Stimulated activated CD4-positive, alpha-beta T cell treated with anti-CD3 and anti-CD28 coated beads, Interleukin-4, amount 100 ng/mL, for 48 hours (primary cell): Measurements from ENCODE around the gene STK24.
"Not testable (repeated sequence)": the region's sequence is repeated elsewhere in the genome, so short reads cannot be mapped to it uniquely, and the experiment has no call there.

Experiments
- DNase-seq, 2 donors: peaks; one replicate each; pipeline ENCODE4 v3.0.0-alpha.2; 2020; ENCODE audit warnings: low read depth in 2 of 2

STK24 gene

DNA sequence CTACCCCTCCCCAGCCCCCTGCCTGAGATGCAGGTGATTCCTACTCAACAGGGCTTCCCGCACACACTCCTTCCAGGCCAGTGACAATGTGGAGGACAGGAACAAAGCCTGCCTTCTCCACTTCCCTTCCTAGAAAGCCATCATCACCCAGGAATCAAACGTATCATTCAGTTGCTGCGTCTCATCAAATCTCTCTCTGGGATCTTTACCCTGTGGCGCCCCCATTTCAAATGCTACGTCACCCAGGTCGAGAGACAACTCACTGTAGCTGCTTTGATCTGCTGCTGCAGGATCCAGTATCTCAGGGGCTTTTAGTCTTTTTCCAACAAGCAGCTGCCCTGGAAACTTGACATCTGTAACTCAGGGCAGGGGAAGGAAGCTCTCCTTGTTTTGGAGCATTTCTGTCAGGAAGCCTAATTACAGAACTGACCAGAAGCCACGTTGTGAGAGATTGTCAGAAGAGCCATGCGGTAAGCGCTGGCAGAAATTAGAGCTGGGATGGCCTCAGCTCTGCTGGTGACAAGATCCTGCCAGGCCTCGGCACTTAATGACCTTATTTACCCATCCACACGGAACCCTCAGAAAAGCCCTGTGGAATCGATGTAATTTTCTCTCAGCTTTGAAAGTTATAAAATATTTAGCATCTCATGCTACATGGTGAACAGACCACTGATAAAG, 140.5 kb downstream of the STK24 start:
- no peak for DNase-seq

DNA sequence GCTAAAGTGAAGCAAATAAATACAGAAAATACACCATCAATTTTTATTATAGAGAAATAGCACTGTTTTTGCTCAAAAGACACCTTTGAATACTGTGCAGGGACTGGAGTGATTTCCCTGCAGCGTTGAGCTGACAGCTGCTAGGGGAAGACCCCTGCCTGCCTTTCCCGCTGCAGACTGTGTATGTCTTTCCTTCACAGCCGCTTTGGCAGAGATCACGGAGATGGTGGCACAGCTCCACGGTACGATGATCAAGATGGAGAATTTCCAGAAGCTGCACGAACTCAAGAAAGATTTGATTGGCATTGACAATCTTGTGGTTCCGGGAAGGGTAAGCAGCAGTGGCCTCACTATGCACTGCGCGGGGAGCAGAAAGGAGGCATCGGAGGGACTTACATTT, 141.5 kb downstream of the STK24 start:
- DNase-seq = no peak

DNA sequence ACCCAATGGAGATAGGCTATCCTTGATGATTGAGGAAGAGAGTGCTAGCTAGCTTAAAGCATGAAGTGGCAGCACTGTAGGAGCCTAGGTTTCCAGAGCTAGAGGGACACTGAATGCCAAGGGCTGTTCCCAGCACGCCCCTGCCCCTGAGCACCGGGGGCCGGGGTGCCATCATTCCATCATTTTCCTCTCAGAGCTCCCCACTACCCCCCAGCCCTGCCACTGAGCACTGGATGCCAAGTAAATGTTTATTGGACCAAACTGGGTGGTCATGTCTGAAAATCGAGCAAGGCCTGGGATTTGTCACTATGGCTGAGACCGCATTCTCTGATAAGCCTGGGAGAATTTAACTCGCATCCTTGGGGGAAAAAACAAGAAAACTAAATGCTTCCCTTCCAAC, 142.8 kb downstream of the STK24 start:
- DNase-seq = no peak

DNA sequence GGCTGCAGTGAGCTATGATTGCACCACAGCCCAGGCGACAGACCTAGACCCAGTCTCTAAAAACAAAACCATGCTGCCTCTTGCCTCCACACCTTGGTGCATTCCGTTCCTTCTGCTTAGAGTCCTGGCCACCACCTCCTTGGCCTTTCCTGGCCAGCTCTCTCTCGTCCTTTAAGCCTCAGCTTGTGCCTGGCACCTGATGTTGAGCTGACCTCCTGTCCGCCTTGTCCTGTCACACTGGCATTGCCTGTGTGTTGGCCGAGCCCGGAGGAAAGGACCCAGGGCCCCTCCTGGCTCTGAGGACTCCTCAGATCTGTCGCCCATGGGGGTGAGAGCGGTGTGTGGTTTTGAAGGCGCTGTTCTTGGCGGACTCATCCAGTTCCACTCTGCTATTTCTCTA, 143.3 kb downstream of the STK24 start:
- no peak for DNase-seq

DNA sequence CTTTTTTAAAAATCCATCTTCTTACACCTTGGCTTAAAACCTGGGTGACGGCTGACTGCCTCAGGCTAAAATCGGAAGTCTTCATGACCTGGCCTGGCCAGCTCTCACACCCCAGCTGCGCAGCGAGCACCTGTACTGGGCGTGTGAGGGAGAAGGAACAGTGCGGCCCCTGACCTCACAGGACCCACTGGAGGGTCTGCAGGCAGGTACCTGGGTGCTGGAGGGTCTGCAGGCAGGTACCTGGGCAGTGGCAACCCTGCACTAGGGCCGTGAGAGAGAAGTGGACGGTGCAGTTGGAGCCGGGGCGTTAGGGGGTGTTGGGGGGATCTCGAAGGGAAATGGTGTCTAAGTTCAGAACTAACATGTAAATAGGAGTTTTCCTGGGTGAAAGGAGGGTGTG, 144.3 kb downstream of the STK24 start:
- DNase-seq = no peak

DNA sequence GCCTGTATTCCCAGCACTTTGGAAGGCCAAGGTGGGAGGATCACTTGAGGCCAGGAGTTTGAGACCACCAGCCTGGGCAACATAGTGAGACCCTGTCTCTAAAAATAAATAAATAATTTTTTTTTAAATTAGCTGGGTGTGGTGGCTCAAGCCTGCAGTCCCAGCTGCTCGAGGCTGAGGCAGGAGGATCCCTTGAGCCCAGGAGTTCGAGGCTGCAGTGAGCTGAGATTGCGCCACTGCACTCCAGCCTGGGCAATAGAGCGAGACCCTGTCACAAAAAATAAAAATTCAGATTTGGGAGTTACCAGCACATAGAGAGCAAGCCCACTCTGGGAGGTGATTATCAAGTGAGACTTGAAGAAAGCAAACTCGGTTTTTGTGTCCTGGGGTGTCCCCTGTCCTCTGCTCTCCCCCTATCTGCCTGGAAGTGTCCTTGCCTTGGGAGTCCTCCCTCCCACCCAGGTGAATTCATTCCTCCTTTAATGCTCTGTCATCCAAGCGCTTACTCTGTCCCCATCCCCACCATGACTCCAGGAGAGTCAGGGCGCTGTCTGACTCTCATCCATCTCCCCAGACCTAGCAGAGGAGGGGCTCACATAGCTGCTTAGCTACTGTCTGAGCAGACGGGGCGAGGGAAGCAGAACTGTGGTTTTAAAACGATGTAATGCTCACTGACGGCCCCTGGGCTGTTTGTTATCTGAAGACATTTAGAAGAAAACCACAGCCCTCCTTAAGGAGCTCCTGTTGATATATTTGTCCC, 146.8 kb downstream of the STK24 start:
- no peak for DNase-seq

DNA sequence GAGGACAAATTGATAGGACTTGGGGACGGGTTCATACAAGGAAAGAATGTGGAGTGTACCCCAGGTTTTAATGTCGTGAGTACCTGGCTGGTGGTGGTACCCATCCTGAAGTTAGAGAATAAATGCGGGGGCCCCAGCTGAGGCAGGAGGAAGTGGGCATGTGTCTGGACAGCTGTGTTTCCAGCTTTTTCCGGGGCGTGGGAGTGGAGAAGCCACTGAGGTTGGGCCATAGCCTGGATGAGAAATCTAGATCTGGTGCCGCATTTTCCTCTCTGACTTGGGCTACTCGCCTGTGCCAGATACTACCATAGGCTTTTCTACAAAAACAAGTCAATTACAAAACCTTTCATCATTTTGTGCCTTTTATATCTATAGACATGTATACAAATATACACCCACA, 147.4 kb downstream of the STK24 start:
- no peak for DNase-seq

DNA sequence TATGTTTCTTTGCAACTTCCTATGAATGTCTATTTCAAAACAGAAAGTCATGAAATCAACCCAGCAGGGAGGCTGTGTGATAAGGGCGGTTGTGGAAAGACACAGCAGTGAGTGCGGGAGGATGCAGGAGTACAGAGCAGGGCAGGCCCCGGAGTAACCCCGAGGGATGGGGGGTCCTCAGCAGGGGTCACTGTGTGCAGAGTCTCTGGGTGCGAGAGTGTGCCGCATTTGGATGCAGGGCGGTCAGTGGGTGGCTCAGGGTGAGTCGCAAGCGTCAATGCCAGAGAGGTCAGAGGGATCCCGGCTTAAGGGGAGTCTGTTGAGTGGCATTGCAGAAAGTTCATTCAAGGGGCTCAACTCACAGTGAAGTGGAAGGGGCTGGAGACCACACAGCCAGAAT, 147.8 kb downstream of the STK24 start:
- no peak for DNase-seq

DNA sequence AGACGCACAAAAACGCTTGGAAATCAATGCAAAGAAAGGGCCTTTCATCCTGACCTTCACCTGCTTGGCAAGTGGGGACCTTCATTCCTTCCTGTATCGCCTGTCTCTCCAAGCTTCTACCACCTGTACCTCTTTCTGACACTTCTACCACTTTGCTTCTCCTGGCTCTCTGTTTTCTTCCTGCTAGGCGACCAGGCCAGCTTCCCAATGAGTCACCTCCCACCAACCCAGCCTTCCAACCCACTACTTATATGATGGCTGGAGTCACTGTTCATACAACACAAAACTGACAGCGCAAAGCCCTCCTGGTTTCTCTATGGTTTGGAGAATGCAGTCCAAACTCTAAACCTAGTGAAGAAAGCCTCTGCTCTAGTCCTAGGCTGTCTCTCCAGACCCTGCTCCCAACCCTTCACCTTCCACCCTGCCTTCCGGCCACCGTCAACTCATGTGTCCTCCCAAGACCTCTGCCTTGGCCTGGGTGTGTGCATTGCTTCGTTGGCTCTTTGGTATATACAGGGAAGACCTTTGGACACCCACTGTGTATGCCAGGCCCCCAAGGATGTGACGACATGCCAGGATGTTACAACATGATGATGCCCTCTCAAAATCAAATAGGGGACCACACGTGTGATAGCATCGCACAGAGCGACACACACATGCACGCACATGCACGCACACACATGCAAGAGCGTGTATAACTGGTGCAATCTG, 148.5 kb downstream of the STK24 start:
- no peak for DNase-seq

DNA sequence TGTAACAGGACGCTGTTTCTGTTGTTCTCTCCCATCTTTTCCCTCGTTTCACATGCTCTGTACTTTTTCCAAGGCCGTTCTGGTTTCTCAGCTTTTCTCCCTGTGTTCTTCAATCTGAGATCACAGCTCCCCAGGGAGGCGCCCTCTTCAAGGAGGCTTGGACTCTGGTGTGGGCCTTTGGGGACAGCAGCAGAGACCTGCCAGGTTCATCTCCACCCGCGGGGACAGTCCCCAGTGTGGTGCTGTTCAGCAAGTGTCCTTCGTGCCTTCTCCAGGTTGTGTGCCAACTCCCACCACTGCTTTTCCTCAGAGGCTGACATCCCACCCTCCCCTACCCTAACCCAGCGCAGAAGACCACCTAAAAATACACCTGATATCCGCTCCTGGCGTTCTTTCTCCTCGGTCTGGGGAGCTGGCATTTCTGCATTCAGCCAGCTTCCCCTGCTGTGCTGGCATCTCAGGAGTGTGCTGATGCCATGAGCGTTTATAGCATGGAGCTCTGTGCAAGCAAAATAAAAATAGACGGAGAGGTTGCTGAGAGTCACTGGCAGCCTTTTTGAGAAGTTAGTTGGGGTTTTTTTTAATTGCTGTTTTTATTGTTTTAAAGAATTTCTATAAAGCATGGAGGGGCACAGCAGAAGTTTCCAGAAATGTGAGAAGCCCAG, 149.4 kb downstream of the STK24 start:
- no peak for DNase-seq

DNA sequence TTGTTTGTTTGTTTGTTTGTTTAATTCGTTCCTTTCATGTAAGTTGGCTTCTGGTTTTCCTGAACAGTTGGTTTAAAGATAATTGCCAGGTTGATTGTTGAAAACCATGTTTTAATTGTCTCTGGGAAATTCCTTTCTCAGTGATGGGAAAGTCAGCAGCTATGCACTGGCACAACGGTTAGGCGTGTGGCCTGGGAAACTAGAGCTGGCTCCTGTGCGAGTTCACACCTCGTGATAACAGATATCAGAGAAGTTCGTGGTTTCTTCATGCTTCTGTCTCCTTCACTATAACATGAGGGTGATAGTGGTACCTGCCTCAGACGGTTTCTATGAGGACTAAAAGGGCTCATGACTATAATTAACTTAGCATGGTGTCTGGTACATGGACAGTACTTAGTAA, 153.5 kb downstream of the STK24 start:
- no peak for DNase-seq

DNA sequence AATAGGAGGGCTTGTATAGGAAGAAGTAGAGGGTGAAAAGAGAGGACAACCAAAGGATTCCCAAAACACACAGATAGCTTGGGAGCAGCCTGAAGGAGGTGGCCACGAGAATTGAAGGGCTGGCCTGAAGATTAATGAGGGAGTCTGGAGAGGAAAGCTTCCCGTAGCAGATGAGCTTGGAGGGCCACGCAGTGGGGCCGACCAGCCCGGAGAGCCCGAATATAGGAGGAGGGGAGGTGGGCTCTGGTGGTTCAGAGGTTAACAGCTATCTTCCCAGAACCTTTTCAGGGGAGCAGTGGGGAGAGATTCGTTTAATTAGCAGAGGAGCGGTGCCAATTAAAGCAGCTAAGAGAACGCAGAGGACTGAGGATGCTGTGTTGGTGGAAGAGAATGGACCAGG, 154.9 kb downstream of the STK24 start:
- DNase-seq = no peak

DNA sequence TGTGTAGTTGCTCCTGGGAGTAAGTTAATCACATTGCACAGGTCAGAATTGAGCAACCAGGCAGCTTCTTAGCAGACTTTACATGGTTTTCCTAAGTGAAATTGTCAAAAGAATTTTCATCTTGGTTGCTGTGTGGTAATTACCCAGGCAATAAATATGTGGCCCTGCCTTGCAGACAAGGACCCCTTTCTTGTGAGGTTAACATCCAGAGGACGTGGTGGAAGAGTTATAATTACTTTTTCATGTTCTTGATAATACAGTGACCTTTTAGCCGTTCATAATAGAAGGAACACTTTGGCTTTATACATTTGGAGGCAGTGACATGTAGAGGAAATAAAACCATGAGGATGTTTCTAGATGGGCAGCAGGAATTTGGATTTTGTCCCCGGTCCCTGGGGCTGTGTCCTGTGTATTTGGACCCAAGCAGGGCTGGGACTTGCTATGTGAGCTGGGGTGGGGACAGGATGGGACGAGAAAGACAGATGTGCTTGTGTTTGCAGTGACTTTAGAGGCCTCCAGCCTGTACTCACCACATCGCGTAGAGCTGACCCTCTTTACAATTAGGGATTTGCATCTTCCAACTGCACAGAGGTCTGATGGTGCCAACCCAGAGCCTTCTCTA, 156.2 kb downstream of the STK24 start:
- DNase-seq = no peak

DNA sequence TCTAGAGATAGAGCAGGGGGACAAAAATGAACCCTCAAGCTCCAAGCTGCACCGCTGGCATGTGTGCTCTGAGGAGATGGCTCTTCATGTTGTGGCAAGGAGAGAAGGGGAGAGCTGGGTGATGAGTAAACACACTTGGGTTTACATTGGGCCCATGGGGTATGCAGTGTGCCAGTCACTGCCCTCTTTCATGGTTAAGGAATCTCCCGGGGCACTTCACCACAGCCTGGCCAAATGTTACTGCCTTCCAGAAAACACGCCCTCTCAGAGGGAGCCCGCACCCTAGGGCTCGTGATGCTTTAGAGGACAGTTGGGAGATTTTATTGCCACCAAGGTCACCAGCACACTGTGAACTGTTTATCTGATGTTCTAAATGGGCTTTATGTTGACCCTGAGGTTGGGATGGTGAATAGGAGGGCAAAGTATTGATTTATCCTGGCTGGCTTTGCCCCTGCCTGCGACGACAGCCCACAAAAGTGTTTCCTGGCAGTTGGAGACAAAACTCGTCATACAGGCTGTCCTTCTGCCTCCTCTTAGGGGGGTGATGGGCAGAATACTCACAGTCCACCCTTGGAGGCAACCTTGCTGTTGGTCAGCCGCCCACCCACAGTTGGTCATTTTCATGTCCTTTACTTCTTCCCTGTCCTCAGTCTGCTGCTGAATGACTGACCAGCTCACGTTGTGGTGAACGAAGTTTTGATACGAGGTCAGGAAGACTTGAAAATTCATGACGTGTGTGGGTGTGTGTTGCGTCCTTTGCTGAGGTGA, 156.9 kb downstream of the STK24 start:
- no peak for DNase-seq

DNA sequence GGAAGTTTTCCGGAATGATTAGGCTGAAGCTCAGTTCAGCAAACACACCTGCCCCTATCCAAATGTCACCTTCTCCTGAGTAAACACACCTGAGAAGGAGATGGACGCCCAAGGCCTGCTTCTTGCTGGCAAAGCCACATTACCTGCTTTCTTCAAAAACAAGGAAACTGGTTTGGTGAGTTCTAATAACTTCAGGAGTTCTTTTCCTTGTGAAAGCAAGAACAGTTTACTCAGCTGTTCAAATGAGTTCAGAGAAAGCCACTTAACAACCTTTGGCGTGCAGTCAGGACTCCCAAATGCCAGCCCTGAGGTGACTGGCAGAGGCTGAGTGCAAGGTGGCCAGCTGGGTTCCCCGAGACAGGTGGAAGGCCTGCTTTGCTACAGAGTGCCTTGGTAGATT, 160.5 kb downstream of the STK24 start:
- DNase-seq = no peak

DNA sequence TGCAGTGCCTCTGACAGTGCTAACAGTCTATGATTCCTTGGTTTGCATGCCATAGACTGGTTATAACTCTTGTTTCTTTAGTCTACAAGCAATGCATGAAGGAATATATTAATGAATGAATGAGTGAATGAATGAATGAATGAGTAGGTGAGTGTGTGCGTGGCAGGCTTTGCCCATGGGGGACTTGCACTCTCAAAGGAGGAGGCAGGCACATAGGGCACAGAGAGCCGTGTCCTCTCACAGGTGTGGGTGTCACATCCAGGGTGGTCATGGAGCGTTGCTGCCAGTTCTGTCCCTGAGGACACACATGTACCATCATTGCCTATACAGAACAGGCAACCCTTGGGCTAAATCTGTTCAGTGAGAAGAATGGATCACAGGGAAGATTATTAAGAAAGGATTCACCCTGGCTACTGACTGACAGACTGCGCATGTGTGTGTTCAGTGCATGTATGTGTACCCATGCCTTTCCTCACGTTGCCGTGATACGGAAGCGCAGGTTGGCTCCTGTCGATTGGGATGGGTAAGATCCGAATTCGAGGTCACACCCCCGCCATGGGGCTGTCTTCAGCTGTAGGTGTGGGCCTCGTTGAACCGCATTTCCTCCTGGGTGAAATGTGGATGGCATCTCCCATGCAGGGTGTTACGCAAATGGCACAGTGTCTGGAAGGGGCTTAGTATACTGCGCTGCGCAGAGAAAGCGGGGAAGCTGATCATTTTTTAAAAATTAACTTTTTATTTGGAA, 161.4 kb downstream of the STK24 start:
- DNase-seq = no peak

DNA sequence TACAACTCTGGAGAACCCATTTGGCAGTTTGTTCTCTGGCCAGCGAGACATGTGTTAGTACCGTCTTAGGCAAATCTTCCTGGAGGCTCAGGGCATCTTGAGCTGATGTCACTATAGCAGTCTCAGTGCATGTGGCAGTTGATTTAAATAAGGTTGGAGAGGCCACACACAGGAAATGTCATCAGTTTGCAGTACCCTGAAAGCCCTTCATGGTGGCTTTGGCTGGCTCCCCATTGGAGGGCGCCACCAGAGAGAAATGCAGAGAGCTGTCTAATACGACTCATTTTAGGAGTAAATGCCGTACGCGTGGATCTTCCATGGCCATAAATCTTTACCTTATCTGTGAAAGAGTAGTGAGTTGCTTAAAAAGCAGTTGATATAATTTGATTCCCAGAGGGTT, 163.1 kb downstream of the STK24 start:
- DNase-seq = no peak

DNA sequence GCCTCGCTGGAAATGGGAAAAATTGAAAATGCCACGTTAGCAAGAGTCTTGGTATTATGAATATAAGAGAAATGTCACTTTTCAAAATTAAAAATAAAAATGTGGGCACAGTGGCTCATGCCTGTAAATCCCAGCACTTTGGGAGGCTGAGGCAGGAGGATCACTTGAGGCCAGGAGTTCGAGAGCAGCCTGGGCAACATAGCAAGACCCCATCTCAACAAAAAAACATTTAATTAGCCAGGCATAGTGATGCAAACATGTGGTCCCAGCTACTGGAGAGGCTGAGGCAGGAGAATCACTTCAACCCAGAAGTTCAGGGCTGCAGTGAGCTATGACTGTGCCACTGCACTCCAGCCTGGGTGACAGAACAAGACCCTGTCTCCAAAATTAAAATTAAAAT, 163.6 kb downstream of the STK24 start:
- not testable (repeated sequence) for DNase-seq

DNA sequence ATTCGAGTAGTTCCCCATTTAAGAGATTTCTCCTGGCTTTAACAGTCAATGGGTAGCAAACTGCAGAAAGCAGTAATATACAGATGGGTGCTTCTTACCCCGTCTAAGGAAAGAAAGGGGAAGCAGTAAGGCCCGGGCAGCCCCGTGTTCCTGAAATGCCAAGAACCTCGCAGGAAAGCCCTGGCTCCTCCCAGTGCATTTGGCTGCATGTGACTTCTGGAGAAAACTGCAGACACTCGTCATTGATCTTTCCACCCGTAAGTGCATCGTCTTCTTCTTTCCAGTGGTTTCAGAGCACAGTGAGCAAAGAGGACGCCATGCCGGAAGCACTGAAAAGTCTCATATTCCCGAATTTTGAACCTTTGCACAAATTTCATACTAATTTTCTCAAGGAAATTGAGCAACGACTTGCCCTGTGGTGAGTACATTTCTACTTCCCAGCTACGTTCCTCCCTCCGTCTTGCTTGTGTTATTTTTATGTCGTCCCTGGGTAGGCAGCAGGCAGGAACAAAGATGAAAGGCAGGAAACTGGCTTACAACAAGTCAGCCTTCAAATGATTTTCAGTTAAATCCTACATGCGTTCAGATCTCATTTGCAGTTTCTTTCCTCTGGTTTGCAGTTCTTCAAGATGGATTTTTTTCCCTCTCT, 165.2 kb downstream of the STK24 start:
- DNase-seq = no peak

DNA sequence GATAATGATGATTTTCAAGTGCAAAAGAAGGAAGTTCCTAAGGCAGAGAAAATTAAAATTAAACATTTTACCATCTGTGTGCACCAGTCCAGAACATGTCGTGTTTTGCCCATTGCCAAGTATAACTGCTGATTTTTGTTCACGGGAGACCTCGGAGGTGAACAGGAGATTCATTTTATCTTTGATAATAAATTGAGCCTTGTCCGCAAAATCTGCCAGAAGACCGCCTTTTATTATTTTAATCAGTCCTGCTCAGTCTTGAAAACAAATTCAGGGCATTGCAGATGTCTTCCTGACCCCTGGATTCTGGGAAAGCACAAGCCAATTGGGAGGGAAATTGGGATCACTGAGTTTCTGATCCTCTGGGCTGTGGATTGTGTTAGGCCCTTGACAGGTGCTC, 165.9 kb downstream of the STK24 start:
- DNase-seq = no peak
